Activated B cell treated with CpG ODN at 0.5 μM for 24 hours (primary cell): ENCODE data around the gene FYN. TPM values are rescaled to one million over a fixed set of nuclear protein-coding genes. Genes with fewer than 3 reads are reported as not detected.

Experiments used
- ATAC-seq: fragments of 200-7000 bp; cut with Tn5 transposase; one replicate; pipeline ENCODE4 v1.10.0; 2021; ENCODE audit warnings: low read depth, mild to moderate bottlenecking, moderate library complexity
- CTCF ChIA-PET: fragments of 350-600 bp; sonication (Branson Sonifier 250); formaldehyde crosslinking; loops from one replicate; lab custom pipeline; 2021; ENCODE audit warnings: antibody characterized with exemption; lab: Charles Lee
- POLR2A ChIA-PET: fragments of 350-600 bp; sonication (Branson Sonifier 250); formaldehyde crosslinking; loops from one replicate; lab custom pipeline; 2021; ENCODE audit warnings: antibody characterized with exemption; lab: Charles Lee
- DNase-seq: peaks from one replicate; pipeline ENCODE4 v3.0.0; 2022
- H3K27ac Mint-ChIP-seq: one replicate; pipeline ENCODE4 v1.8.0; 2020; ENCODE audit warnings: mixed read lengths
- H3K27me3 Mint-ChIP-seq: one replicate; pipeline ENCODE4 v1.8.0; 2021; ENCODE audit warnings: mixed read lengths
- H3K36me3 Mint-ChIP-seq: one replicate; pipeline ENCODE4 v1.8.0; 2021; ENCODE audit warnings: low read depth, mixed read lengths
- H3K4me1 Mint-ChIP-seq: one replicate; pipeline ENCODE4 v1.8.0; 2021; ENCODE audit warnings: mixed read lengths
- H3K4me3 Mint-ChIP-seq: one replicate; pipeline ENCODE4 v1.8.0; 2020; ENCODE audit warnings: mild to moderate bottlenecking, mixed read lengths
- H3K9me3 Mint-ChIP-seq: one replicate; pipeline ENCODE4 v1.8.0; 2020; ENCODE audit warnings: mixed read lengths
- CTCF ChIP-seq: fragments of 200-600 bp; IDR thresholded peaks from one replicate; pipeline ENCODE4 v1.8.0; 2022; ENCODE audit warnings: antibody characterized with exemption, mild to moderate bottlenecking
- intact Hi-C: fragments of 100-400 bp; cut with micrococcal nuclease; formaldehyde crosslinking; loops from one replicate; pipeline ENCODE4 v1.15.1; 2024
- total RNA-seq: library from RNA; stranded (reverse); gene quantifications from 2 replicates; pipeline ENCODE4 v1.2.3, GENCODE V29; 2022

FYN gene
- total RNA-seq, 1 donor from 2014 or later, result 64.7 TPM

- intact Hi-C loops, result loop anchor here (1.0 to 10.0 kb wide), 7 partner anchors 94 to 605 kb away; partner anchors contain the start of gene FYN
- Mint-ChIP-seq H3K9me3 (no peaks in the 10 kb centered on the region), H3K4me1 (peaks cover 4% of the 10 kb centered on the region), H3K27ac (no peak overlapping the region), H3K27me3 (no peaks in the 10 kb centered on the region), H3K36me3 (peaks cover 40% of the 10 kb centered on the region), H3K4me3 (peak overlapping the region; percentile 19)
- TF ChIP-seq CTCF, result peak; percentile 44
- no peak for DNase-seq
- ChIA-PET POLR2A (interaction anchor here (0.6 to 1.2 kb wide), 2 partner anchors 96 to 282 kb away, joined by 3 read pairs; no protein-coding TSS in a partner anchor), CTCF (interaction anchor here (0.6 to 7.6 kb wide), 30 partner anchors 12 to 652 kb away, joined by 3 to 85 read pairs (median 4); partner anchors contain the start of genes FAM229B, FYN and TUBE1)
- ATAC-seq, result peak; percentile 97
Observed at GRCh38 chr6:111709615-111710398, 163.4 kb downstream of the FYN start.

- no peak for DNase-seq
- Mint-ChIP-seq H3K9me3 (no peaks in the 10 kb centered on the region), H3K27me3 (no peaks in the 10 kb centered on the region), H3K4me3 (no peak overlapping the region), H3K4me1 (peaks cover 4% of the 10 kb centered on the region), H3K36me3 (peaks cover 38% of the 10 kb centered on the region), H3K27ac (no peak overlapping the region)
- POLR2A ChIA-PET, result interaction anchor here (0.6 kb wide), 1 partner anchor 283 kb away, joined by 3 read pairs; no protein-coding TSS in a partner anchor
- no peak for TF ChIP-seq CTCF
- CTCF ChIA-PET, result interaction anchor here (1.0 to 7.6 kb wide), 9 partner anchors 17 to 455 kb away, joined by 3 to 85 read pairs (median 5); no protein-coding TSS in a partner anchor
- intact Hi-C loops, result loop anchor here (10.0 kb wide), 1 partner anchor 606 kb away; no protein-coding TSS in a partner anchor
- ATAC-seq, result no peak
Observed at GRCh38 chr6:111709201-111709600, 164.1 kb downstream of the FYN start.

GRCh38 chr6:111707773-111708172 is 165.5 kb downstream of the FYN start:
- Mint-ChIP-seq H3K27ac (no peak overlapping the region), H3K36me3 (peaks cover 38% of the 10 kb centered on the region), H3K4me1 (peaks cover 4% of the 10 kb centered on the region), H3K27me3 (no peaks in the 10 kb centered on the region), H3K9me3 (no peaks in the 10 kb centered on the region), H3K4me3 (no peak overlapping the region)
- ATAC-seq (no peak), DNase-seq (no peak)
- intact Hi-C loops, result loop anchor here (10.0 kb wide), 1 partner anchor 607 kb away; no protein-coding TSS in a partner anchor
- POLR2A ChIA-PET, result no interaction called here
- no peak for TF ChIP-seq CTCF
- CTCF ChIA-PET, result interaction anchor here (1.4 to 7.6 kb wide), 2 partner anchors 292 to 336 kb away, joined by 4 to 85 read pairs; no protein-coding TSS in a partner anchor

GRCh38 chr6:111706841-111707391 is 166.3 kb downstream of the FYN start:
- TF ChIP-seq CTCF, result no peak
- intact Hi-C loops, result loop anchor here (10.0 kb wide), 1 partner anchor 608 kb away; no protein-coding TSS in a partner anchor
- Mint-ChIP-seq H3K4me1 (peaks cover 4% of the 10 kb centered on the region), H3K27me3 (no peaks in the 10 kb centered on the region), H3K9me3 (no peaks in the 10 kb centered on the region), H3K4me3 (no peak overlapping the region), H3K27ac (no peak overlapping the region), H3K36me3 (peaks cover 38% of the 10 kb centered on the region)
- ChIA-PET CTCF (interaction anchor here (7.6 kb wide), 1 partner anchor 336 kb away, joined by 85 read pairs; no protein-coding TSS in a partner anchor), POLR2A (no interaction called here)
- DNase-seq (no peak), ATAC-seq (no peak)

GRCh38 chr6:111703723-111704122 is 169.5 kb downstream of the FYN start:
- Mint-ChIP-seq H3K36me3 (peaks cover 56% of the 10 kb centered on the region), H3K4me1 (no peaks in the 10 kb centered on the region), H3K27ac (no peak overlapping the region), H3K4me3 (no peak overlapping the region), H3K9me3 (no peaks in the 10 kb centered on the region), H3K27me3 (no peaks in the 10 kb centered on the region)
- no peak for TF ChIP-seq CTCF
- no peak for ATAC-seq
- ChIA-PET POLR2A (interaction anchor here (0.6 kb wide), 1 partner anchor 238 kb away, joined by 3 read pairs; no protein-coding TSS in a partner anchor), CTCF (no interaction called here)
- no peak for DNase-seq
- intact Hi-C loops, result loop anchor here (10.0 kb wide), 1 partner anchor 611 kb away; no protein-coding TSS in a partner anchor
